SIG-M5 (cell line): ENCODE results near the gene ZNF365.
"Not testable (repeated sequence)": the region's sequence is repeated elsewhere in the genome, so short reads cannot be mapped to it uniquely, and the experiment has no call there.

ENCODE experiments used
- DNase-seq: peaks from one replicate; lab custom pipeline; 2025; lab: John Stamatoyannopoulos, UW

Gene ZNF365

GRCh38 chr10:62373995-62374861 lies at the start of gene ZNF365:
ZNF365 (plus strand) TSS chr10:62374369; CDS start chr10:62376194, 1,825 bp downstream.
- no peak for DNase-seq

- no peak for DNase-seq
Observed at GRCh38 chr10:62326176-62326575, 48.0 kb upstream of the ZNF365 start.

GRCh38 chr10:62327885-62328284 lies 46.3 kb upstream of the ZNF365 start:
- no peak for DNase-seq

- DNase-seq = no peak
Observed at GRCh38 chr10:62330213-62330612, 44.0 kb upstream of the ZNF365 start.

GRCh38 chr10:62332406-62332805 lies 41.8 kb upstream of the ZNF365 start:
- no peak for DNase-seq

- DNase-seq = no peak
Observed at GRCh38 chr10:62333135-62333889, 40.9 kb upstream of the ZNF365 start.

GRCh38 chr10:62333988-62334682 lies 40.0 kb upstream of the ZNF365 start:
- no peak for DNase-seq

GRCh38 chr10:62335326-62335725 lies 38.8 kb upstream of the ZNF365 start:
- DNase-seq = no peak

GRCh38 chr10:62336404-62336803 lies 37.8 kb upstream of the ZNF365 start:
- no peak for DNase-seq

GRCh38 chr10:62341419-62341818 lies 32.8 kb upstream of the ZNF365 start:
- no peak for DNase-seq

- DNase-seq = no peak
Observed at GRCh38 chr10:62343000-62343399, 31.2 kb upstream of the ZNF365 start.

GRCh38 chr10:62348029-62348428 lies 26.1 kb upstream of the ZNF365 start:
- DNase-seq = no peak

- DNase-seq = no peak
Observed at GRCh38 chr10:62352356-62352970, 21.7 kb upstream of the ZNF365 start.

GRCh38 chr10:62354916-62355315 lies 19.3 kb upstream of the ZNF365 start:
- no peak for DNase-seq

- DNase-seq = no peak
Observed at GRCh38 chr10:62356447-62356846, 17.7 kb upstream of the ZNF365 start.

- not testable (repeated sequence) for DNase-seq
Observed at GRCh38 chr10:62358151-62358550, 16.0 kb upstream of the ZNF365 start.

GRCh38 chr10:62373639-62373994 lies 552 bp upstream of the ZNF365 start:
- DNase-seq = no peak

- DNase-seq = no peak
Observed at GRCh38 chr10:62374862-62375710, 917 bp downstream of the ZNF365 start.

- no peak for DNase-seq
Observed at GRCh38 chr10:62376071-62377025, 2.2 kb downstream of the ZNF365 start.

- DNase-seq = no peak
Observed at GRCh38 chr10:62377026-62377415, 2.9 kb downstream of the ZNF365 start.
